Left ventricle myocardium inferior (tissue), 1 donor: ENCODE measurements around the gene RAC2. TPM values are rescaled to one million over a fixed set of nuclear protein-coding genes. Genes with fewer than 3 reads are reported as not detected.

ENCODE experiments used
- DNase-seq: peaks from one replicate; pipeline ENCODE4 v3.0.0-alpha.2; 2020
- H3K27ac ChIP-seq: fragments of 200-600 bp; replicated peaks from 2 replicates; pipeline ENCODE4 v1.8.0; 2021
- H3K27me3 ChIP-seq: fragments of 200-600 bp; 2 replicates; pipeline ENCODE4 v1.8.0; 2021; ENCODE audit warnings: low read depth
- H3K36me3 ChIP-seq: fragments of 200-600 bp; 2 replicates; pipeline ENCODE4 v1.8.0; 2021
- H3K4me1 ChIP-seq: fragments of 200-600 bp; 2 replicates; pipeline ENCODE4 v1.8.0; 2021
- H3K4me3 ChIP-seq: fragments of 200-600 bp; 2 replicates; pipeline ENCODE4 v1.8.0; 2021; ENCODE audit warnings: mild to moderate bottlenecking, moderate library complexity
- H3K9me3 ChIP-seq: fragments of 200-600 bp; replicated peaks from 2 replicates; pipeline ENCODE4 v1.8.0; 2021
- intact Hi-C: fragments of 100-400 bp; cut with micrococcal nuclease; formaldehyde crosslinking; loops from one replicate; pipeline ENCODE4 v1.11.0; 2022
- total RNA-seq: library from RNA; stranded (reverse); fragmentation: NEBNext Ultra II Directional; extraction: Animal tissue kit (Norgen Biotek cat#: 25700); gene quantifications from one replicate; pipeline ENCODE4 v1.2.1, GENCODE V29; 2021
- TF ChIP-seq, protein P1 (sequence below): fragments of 200-600 bp; IDR thresholded peaks from 2 replicates; pipeline ENCODE4 v1.8.0; 2021; ENCODE audit warnings: antibody characterized with exemption, mild to moderate bottlenecking, borderline replicate concordance
- donor health status: DM: no; HTN: yes; CAD: no; lungs with severe emphysema.

Gene RAC2
- total RNA-seq, 1 donor from 2014 or later = 1.8 TPM

DNA sequence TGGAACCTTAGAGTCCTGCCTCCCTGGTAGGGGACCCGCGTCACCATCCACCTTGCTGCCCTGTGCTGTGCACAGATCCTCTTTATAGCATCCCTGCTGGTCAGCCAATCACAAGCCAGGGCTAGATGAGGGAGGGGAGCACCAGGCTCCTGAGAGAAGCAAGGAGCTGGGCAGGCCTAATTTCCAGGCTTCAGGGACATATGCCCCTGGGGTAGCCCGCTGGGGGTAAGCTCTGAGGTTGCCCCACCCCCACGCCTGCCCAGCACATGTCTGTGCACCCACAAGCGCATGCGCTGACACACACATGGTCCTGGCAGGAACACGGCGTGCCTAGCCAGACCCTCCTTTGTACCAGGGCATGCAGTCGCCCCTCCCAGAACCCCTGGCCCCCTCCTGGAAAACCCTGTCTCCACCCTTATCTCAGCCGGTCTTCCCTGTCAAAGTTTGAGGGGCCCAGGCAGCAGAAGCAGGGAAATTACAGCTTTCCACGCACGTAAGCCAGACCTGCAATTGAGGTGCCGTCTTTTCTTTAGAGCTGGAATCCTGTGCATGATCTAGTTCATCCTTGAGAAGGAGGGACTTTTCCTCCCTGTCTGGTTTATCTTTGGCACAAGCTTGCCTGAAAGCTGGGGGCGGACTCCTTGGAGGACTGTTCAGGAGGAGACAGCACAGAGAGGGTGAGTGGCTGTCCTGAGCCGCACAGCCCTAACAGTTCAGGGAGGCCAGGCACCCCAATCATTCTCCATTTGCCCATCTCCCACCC lies 33.8 kb downstream of the RAC2 start:
- no peak for DNase-seq
- Histone ChIP-seq H3K36me3 (no peaks in the 10 kb centered on the region), H3K27me3 (peaks cover 84% of the 10 kb centered on the region), H3K9me3 (no peaks in the 10 kb centered on the region), H3K4me3 (no peak overlapping the region), H3K4me1 (peaks cover 4% of the 10 kb centered on the region), H3K27ac (no peak overlapping the region)
- TF ChIP-seq, protein P1, sequence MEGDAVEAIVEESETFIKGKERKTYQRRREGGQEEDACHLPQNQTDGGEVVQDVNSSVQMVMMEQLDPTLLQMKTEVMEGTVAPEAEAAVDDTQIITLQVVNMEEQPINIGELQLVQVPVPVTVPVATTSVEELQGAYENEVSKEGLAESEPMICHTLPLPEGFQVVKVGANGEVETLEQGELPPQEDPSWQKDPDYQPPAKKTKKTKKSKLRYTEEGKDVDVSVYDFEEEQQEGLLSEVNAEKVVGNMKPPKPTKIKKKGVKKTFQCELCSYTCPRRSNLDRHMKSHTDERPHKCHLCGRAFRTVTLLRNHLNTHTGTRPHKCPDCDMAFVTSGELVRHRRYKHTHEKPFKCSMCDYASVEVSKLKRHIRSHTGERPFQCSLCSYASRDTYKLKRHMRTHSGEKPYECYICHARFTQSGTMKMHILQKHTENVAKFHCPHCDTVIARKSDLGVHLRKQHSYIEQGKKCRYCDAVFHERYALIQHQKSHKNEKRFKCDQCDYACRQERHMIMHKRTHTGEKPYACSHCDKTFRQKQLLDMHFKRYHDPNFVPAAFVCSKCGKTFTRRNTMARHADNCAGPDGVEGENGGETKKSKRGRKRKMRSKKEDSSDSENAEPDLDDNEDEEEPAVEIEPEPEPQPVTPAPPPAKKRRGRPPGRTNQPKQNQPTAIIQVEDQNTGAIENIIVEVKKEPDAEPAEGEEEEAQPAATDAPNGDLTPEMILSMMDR = no peak
- intact Hi-C loops = no loop called here

DNA sequence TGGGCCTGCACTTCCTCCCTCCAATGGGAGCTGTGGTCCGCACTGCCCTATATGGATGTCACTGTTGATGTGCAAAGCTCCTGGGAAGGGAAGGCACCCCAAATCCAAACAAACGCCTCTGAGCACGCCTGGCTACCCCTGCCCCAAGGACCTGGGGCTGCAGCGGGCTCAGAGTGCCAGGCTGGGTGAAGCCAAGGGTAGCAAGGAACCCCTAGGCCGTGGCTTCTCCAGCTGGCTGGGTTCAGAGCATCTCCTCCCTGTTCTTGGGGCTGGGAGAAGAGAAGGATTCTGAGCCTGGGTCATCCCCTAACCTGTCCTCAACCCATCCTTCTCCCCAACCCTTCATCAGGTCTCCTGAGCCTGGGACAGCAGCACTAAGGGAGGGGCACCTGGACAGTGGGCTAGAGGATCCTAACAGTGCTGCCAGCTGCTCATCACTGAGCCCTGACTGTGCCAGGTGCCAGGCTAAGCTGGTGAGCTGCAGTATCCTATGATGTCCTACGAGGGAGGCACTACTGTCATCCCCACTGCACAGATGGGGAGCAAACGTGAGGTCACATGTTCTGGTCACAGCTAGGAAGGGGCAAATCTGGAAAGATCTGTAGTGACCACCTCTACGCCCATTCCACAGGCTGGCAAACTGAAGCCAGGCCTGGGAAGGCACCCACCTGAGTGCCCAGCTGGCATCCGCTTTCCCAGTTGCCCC lies 34.8 kb downstream of the RAC2 start:
- no peak overlapping the region for H3K27ac ChIP-seq
- H3K4me3 ChIP-seq = no peak overlapping the region
- H3K27me3 ChIP-seq = peaks cover 75% of the 10 kb centered on the region
- H3K9me3 ChIP-seq = no peaks in the 10 kb centered on the region
- intact Hi-C loops = no loop called here
- H3K36me3 ChIP-seq = no peaks in the 10 kb centered on the region
- no peak for DNase-seq
- TF ChIP-seq, protein P1 = no peak
- H3K4me1 ChIP-seq = peaks cover 4% of the 10 kb centered on the region

DNA sequence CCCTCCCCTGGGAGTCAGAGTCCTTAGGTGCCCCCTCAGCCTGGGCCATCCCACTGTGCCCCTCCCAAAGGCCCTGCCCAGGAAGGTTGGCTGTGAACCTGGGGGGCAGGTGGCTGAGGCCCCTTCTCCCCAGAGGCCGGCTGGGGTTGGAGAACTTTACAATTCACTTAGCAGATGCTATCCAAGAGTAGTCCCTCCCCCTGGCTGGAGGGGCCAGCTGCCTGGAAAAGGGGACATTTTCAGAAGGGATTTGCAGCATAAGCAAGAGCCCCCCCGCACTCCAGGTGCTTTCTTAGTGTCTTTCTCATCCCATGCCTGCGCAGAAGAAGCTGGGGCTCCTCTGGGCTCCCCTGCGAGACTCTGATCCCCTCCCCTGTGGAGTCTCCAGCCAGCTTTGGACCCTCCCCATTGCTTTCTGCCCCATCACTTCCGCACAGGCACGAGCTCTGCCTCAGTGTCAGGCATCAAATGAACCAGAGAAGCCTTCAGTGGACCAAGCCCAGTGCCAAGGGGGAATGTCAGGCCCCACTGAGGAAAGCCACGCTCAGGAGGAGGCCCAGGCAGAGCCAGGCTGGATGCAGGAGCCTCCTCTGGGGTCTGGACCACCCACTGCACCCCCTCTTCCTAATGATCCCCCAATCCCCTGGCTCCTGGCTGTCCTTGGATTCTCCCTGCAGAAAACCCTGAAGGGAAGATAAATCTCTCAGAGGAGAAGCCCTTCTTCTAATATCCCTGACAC lies 35.5 kb downstream of the RAC2 start:
- TF ChIP-seq, protein P1 = no peak
- Histone ChIP-seq H3K27ac (no peak overlapping the region), H3K4me1 (peaks cover 4% of the 10 kb centered on the region), H3K9me3 (no peaks in the 10 kb centered on the region), H3K27me3 (peaks cover 68% of the 10 kb centered on the region), H3K4me3 (no peak overlapping the region), H3K36me3 (no peaks in the 10 kb centered on the region)
- no peak for DNase-seq
- intact Hi-C loops = no loop called here

DNA sequence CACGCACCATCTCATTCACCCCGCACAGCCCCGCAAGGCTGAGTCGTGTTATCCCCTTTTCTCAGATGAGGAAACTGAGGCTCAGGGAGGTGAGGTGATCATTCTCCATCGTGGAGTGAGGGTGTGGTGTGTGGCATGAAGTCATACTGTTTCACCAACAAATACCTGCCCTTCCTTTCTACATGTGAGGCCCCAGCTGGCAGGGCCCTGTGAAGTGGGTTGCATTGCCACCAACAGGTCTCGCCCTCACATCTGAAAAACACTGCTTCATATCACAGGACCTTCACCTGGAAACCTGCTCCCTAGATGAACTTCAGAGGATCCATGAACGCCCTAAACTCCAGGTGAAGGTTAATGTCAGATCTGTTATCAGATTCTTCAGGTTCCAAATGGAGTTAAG lies 36.1 kb downstream of the RAC2 start:
- H3K27me3 ChIP-seq = peaks cover 62% of the 10 kb centered on the region
- H3K4me1 ChIP-seq = peaks cover 4% of the 10 kb centered on the region
- TF ChIP-seq, protein P1 = no peak
- H3K27ac ChIP-seq = no peak overlapping the region
- no peak for DNase-seq
- no peaks in the 10 kb centered on the region for H3K9me3 ChIP-seq
- no peak overlapping the region for H3K4me3 ChIP-seq
- H3K36me3 ChIP-seq = no peaks in the 10 kb centered on the region
- intact Hi-C loops = no loop called here
